ENCODE data around the gene PGLYRP2.
A peak's percentile ranks its signal among the peaks of the same experiment; 100 is the strongest.

Gene PGLYRP2

GRCh38 chr19:15436012-15436825 lies 43.1 kb downstream of the PGLYRP2 start:
- no peak overlapping the region for H3K4me3 ChIP-seq (ENCODE audit: low read length)
- DNase-seq (ENCODE audit: low read depth) = no peak
- no peak for TF ChIP-seq CTCF (conservative IDR thresholded peaks at IDR 0.05; ENCODE audit: low read depth, low read length)

- no peak for TF ChIP-seq CTCF (conservative IDR thresholded peaks at IDR 0.05; ENCODE audit: low read depth, low read length)
- H3K4me3 ChIP-seq (ENCODE audit: low read length) = peak overlapping the region; percentile 82
- no peak for DNase-seq (ENCODE audit: low read depth)
These were observed 45.7 kb downstream of the PGLYRP2 start for GRCh38 chr19:15433519-15434069.

- peak; percentile 63 for DNase-seq (ENCODE audit: low read depth)
- peak overlapping the region; percentile 82 for H3K4me3 ChIP-seq (ENCODE audit: low read length)
- TF ChIP-seq CTCF (conservative IDR thresholded peaks at IDR 0.05; ENCODE audit: low read depth, low read length) = no peak
These were observed 46.4 kb downstream of the PGLYRP2 start for GRCh38 chr19:15432629-15433518.

GRCh38 chr19:15432018-15432494 lies 47.2 kb downstream of the PGLYRP2 start:
- peak overlapping the region; percentile 85 for H3K4me3 ChIP-seq (ENCODE audit: low read length)
- no peak for DNase-seq (ENCODE audit: low read depth)
- TF ChIP-seq CTCF (conservative IDR thresholded peaks at IDR 0.05; ENCODE audit: low read depth, low read length) = no peak

- TF ChIP-seq CTCF (conservative IDR thresholded peaks at IDR 0.05; ENCODE audit: low read depth, low read length) = no peak
- H3K4me3 ChIP-seq (ENCODE audit: low read length) = peak overlapping the region; percentile 85
- no peak for DNase-seq (ENCODE audit: low read depth)
These were observed 47.8 kb downstream of the PGLYRP2 start for GRCh38 chr19:15431396-15432017.

- no peak overlapping the region for H3K4me3 ChIP-seq (ENCODE audit: low read length)
- TF ChIP-seq CTCF (conservative IDR thresholded peaks at IDR 0.05; ENCODE audit: low read depth, low read length) = no peak
- no peak for DNase-seq (ENCODE audit: low read depth)
These were observed 48.7 kb downstream of the PGLYRP2 start for GRCh38 chr19:15430526-15431120.
